Measurements from ENCODE around the gene SNX18.

The SNX18 gene

DNA sequence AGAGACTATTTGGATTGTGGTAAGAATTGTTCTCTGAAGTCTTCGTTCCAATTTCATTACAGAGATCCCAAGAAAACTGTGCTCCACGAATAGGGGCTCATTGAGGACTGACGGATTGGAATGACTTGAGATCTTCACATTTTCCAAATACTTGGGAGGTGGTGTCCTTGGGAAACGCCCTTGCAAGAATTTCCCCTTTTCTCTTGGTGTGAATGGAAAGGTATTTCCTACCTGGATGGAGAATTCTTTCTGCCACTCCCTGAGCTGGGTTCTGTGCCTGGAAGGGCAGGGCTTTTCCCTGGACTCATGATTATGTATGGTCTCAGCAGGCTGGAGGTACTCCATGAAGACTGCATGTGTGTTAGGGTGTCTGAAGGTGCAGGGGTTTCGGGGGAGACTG lies 53.9 kb downstream of the SNX18 start:
- H3K9me3 ChIP-seq (ENCODE audit: control insufficient read depth, insufficient read depth, low read length): no peaks in the 10 kb centered on the region
- no peak overlapping the region for H3K4me2 ChIP-seq (ENCODE audit: low read length)
- no peaks in the 10 kb centered on the region for H3K79me2 ChIP-seq (ENCODE audit: control insufficient read depth, low read length)
- no peak overlapping the region for H3K4me3 ChIP-seq (ENCODE audit: low read length)
- no peaks in the 10 kb centered on the region for H3K9me2 ChIP-seq (replicated peaks; ENCODE audit: control insufficient read depth, low read length)
- no peaks in the 10 kb centered on the region for H3F3A ChIP-seq (ENCODE audit: control insufficient read depth, insufficient read depth)
- no peaks in the 10 kb centered on the region for H3K36me3 ChIP-seq (ENCODE audit: control insufficient read depth, low read length)
- TF ChIP-seq, protein P1, sequence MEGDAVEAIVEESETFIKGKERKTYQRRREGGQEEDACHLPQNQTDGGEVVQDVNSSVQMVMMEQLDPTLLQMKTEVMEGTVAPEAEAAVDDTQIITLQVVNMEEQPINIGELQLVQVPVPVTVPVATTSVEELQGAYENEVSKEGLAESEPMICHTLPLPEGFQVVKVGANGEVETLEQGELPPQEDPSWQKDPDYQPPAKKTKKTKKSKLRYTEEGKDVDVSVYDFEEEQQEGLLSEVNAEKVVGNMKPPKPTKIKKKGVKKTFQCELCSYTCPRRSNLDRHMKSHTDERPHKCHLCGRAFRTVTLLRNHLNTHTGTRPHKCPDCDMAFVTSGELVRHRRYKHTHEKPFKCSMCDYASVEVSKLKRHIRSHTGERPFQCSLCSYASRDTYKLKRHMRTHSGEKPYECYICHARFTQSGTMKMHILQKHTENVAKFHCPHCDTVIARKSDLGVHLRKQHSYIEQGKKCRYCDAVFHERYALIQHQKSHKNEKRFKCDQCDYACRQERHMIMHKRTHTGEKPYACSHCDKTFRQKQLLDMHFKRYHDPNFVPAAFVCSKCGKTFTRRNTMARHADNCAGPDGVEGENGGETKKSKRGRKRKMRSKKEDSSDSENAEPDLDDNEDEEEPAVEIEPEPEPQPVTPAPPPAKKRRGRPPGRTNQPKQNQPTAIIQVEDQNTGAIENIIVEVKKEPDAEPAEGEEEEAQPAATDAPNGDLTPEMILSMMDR (IDR thresholded peaks at IDR 0.05; ENCODE audit: low read depth, low read length, poor library complexity, severe bottlenecking): no peak
- TF ChIP-seq EZH2phosphoT487 (IDR thresholded peaks at IDR 0.05; ENCODE audit: borderline replicate concordance, low read length): no peak
- no peak overlapping the region for H3K27ac ChIP-seq (ENCODE audit: low read depth, low read length)
- H3K4me1 ChIP-seq (ENCODE audit: control insufficient read depth, low read length): no peaks in the 10 kb centered on the region
- no peaks in the 10 kb centered on the region for H4K20me1 ChIP-seq (ENCODE audit: control insufficient read depth, insufficient read depth, low read depth, low read length)
- no peaks in the 10 kb centered on the region for H3K27me3 ChIP-seq (ENCODE audit: control insufficient read depth, low read length)

- Histone ChIP-seq H3K79me2 (ENCODE audit: control insufficient read depth, low read length) (no peaks in the 10 kb centered on the region), H3K9me3 (ENCODE audit: control insufficient read depth, insufficient read depth, low read length) (no peaks in the 10 kb centered on the region), H3F3A (ENCODE audit: control insufficient read depth, insufficient read depth) (no peaks in the 10 kb centered on the region), H3K36me3 (ENCODE audit: control insufficient read depth, low read length) (no peaks in the 10 kb centered on the region), H3K27ac (ENCODE audit: low read depth, low read length) (no peak overlapping the region), H3K9me2 (replicated peaks; ENCODE audit: control insufficient read depth, low read length) (no peaks in the 10 kb centered on the region), H3K4me2 (ENCODE audit: low read length) (no peak overlapping the region), H3K4me3 (ENCODE audit: low read length) (no peak overlapping the region), H4K20me1 (ENCODE audit: control insufficient read depth, insufficient read depth, low read depth, low read length) (no peaks in the 10 kb centered on the region), H3K27me3 (ENCODE audit: control insufficient read depth, low read length) (no peaks in the 10 kb centered on the region), H3K4me1 (ENCODE audit: control insufficient read depth, low read length) (no peaks in the 10 kb centered on the region)
- TF ChIP-seq, protein P1 (IDR thresholded peaks at IDR 0.05; ENCODE audit: low read depth, low read length, poor library complexity, severe bottlenecking): no peak
- TF ChIP-seq EZH2phosphoT487 (IDR thresholded peaks at IDR 0.05; ENCODE audit: borderline replicate concordance, low read length): no peak
These were observed 56.4 kb downstream of the SNX18 start for GRCh38 chr5:54573812-54574489.

DNA sequence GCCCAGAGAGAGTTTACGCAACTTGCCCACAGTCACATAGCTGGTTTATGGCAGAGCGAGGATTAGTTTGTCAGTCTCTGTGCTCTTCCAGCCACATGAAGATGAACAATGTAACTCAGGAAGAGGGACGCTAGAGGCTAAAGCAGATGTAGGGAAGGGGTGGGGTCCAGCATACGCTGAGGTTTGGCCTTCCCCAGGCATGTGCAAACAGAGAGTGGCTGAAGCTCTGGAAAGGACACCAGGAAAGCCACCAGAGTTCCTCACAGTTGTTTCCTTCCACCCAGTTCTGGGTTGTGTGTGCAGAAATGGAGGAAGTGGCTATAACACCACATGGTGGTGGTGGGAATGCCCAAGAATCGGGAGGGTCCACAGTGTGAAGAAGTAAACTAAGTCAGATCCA lies 60.0 kb downstream of the SNX18 start:
- no peak overlapping the region for H3K27ac ChIP-seq (ENCODE audit: low read depth, low read length)
- H3K9me2 ChIP-seq (replicated peaks; ENCODE audit: control insufficient read depth, low read length): no peaks in the 10 kb centered on the region
- H4K20me1 ChIP-seq (ENCODE audit: control insufficient read depth, insufficient read depth, low read depth, low read length): no peaks in the 10 kb centered on the region
- no peaks in the 10 kb centered on the region for H3K79me2 ChIP-seq (ENCODE audit: control insufficient read depth, low read length)
- H3K4me2 ChIP-seq (ENCODE audit: low read length): no peak overlapping the region
- H3K36me3 ChIP-seq (ENCODE audit: control insufficient read depth, low read length): no peaks in the 10 kb centered on the region
- TF ChIP-seq, protein P1 (IDR thresholded peaks at IDR 0.05; ENCODE audit: low read depth, low read length, poor library complexity, severe bottlenecking): no peak
- TF ChIP-seq EZH2phosphoT487 (IDR thresholded peaks at IDR 0.05; ENCODE audit: borderline replicate concordance, low read length): no peak
- no peaks in the 10 kb centered on the region for H3F3A ChIP-seq (ENCODE audit: control insufficient read depth, insufficient read depth)
- H3K4me3 ChIP-seq (ENCODE audit: low read length): no peak overlapping the region
- H3K4me1 ChIP-seq (ENCODE audit: control insufficient read depth, low read length): no peaks in the 10 kb centered on the region
- H3K27me3 ChIP-seq (ENCODE audit: control insufficient read depth, low read length): no peaks in the 10 kb centered on the region
- no peaks in the 10 kb centered on the region for H3K9me3 ChIP-seq (ENCODE audit: control insufficient read depth, insufficient read depth, low read length)

Measured in DOHH2 (cell line).